Natural killer cell (primary cell): ENCODE results near the gene SULT2A1. TPM values are rescaled to one million over a fixed set of nuclear protein-coding genes. Genes with fewer than 3 reads are reported as not detected.

ENCODE experiments used
- ATAC-seq, 3 donors: fragments of 150-1000 bp in 2 of 3; fragments of 200-7000 bp in 1 of 3; cut with Tn5 transposase; 1 replicate in 1 of 3; 2 replicates in 2 of 3; pipeline ENCODE4 v1.10.0; 2021; ENCODE audit warnings: mild to moderate bottlenecking in 2 of 3, moderate library complexity in 2 of 3
- DNase-seq, 2 donors: peaks; one replicate each; pipeline versions ENCODE4 v3.0.0 to v3.0.0-alpha.2; 2013 to 2021; ENCODE audit warnings: mixed read lengths in 1 of 2
- H3K27ac ChIP-seq: one replicate; pipeline ENCODE4 v1.5.1; 2013; ENCODE audit warnings: mild to moderate bottlenecking, low read length
- H3K27me3 ChIP-seq: one replicate; pipeline ENCODE4 v1.6.1; 2013; ENCODE audit warnings: low read length; ENCODE audit not compliant: control insufficient read depth, insufficient read depth
- H3K36me3 ChIP-seq: one replicate; pipeline ENCODE4 v1.6.1; 2013; ENCODE audit warnings: low read length; ENCODE audit not compliant: control insufficient read depth, insufficient read depth
- H3K4me1 ChIP-seq: one replicate; pipeline ENCODE4 v1.6.1; 2013; ENCODE audit warnings: low read length; ENCODE audit not compliant: control insufficient read depth, insufficient read depth
- H3K4me3 ChIP-seq: one replicate; pipeline ENCODE4 v1.5.1; 2013; ENCODE audit warnings: low read length
- H3K9me3 ChIP-seq: one replicate; pipeline ENCODE4 v1.6.1; 2013; ENCODE audit warnings: low read length; ENCODE audit not compliant: control insufficient read depth, insufficient read depth
- H3K27ac Mint-ChIP-seq, 2 donors: one replicate each; pipeline ENCODE4 v1.8.0; 2022; ENCODE audit warnings: mild to moderate bottlenecking in 2 of 2, mixed read lengths in 2 of 2, moderate library complexity in 1 of 2
- H3K27me3 Mint-ChIP-seq, 2 donors: one replicate each; pipeline ENCODE4 v1.8.0; 2022; ENCODE audit warnings: low read depth in 2 of 2, mixed read lengths in 2 of 2
- H3K36me3 Mint-ChIP-seq: one replicate; pipeline ENCODE4 v1.8.0; 2022; ENCODE audit warnings: mixed read lengths
- H3K4me1 Mint-ChIP-seq, 2 donors: one replicate each; pipeline ENCODE4 v1.8.0; 2022; ENCODE audit warnings: mixed read lengths in 2 of 2
- H3K4me3 Mint-ChIP-seq: one replicate; pipeline ENCODE4 v1.8.0; 2022; ENCODE audit warnings: mild to moderate bottlenecking, moderate library complexity, mixed read lengths
- H3K9me3 Mint-ChIP-seq, 2 donors: one replicate each; pipeline ENCODE4 v1.8.0; 2022; ENCODE audit warnings: mixed read lengths in 2 of 2
- WGBS: methylation state at CpG from one replicate; pipeline ENCODE4 v1.1.7; 2013; ENCODE audit warnings: missing lambda C conversion rate; ENCODE audit not compliant: insufficient coverage; 5-methylcytosine and 5-hydroxymethylcytosine counted together
- intact Hi-C: fragments of 100-400 bp; cut with micrococcal nuclease; formaldehyde crosslinking; loops from one replicate; pipeline ENCODE4 v1.14.2; 2022
- total RNA-seq, 4 donors: library from RNA; stranded (reverse); fragments of 120-200 nt in 1 of 4; gene quantifications; one replicate each; pipeline versions ENCODE4 v1.2.3 to v1.2.4, GENCODE V29; 2013 to 2022
- TF ChIP-seq, protein P1 (sequence below): fragments of 200-600 bp; IDR thresholded peaks from one replicate; pipeline ENCODE4 v1.8.0; 2022; ENCODE audit warnings: antibody characterized with exemption

SULT2A1 gene
- total RNA-seq, 3 donors from 2014 or later (not counting 1 experiment from before 2014, with no cell fraction given), result not detected

DNA sequence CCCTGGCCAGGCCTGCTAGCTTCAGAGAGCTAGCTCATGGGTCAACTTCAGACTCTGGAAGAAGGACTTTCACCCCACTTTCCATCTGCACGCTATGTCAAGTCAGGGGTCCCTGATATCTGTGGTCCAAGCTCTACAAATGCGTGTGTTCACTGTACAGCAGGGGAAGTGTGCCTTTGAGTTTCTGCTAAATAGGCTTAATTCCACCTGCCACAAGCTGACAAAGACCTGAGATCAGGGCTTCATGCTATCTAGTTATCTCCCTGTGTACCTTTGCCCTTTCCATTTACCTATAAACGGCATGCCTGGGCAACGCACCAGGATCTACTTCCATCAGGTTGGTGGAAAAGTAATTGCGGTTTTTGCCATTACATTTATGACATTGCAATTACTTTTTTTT lies 10.7 kb upstream of the SULT2A1 start:
- peaks cover 3 to 7% of the 10 kb centered on the region in 2 donors for H3K27me3 Mint-ChIP-seq
- no peaks in the 10 kb centered on the region for H3K36me3 ChIP-seq
- TF ChIP-seq, protein P1, sequence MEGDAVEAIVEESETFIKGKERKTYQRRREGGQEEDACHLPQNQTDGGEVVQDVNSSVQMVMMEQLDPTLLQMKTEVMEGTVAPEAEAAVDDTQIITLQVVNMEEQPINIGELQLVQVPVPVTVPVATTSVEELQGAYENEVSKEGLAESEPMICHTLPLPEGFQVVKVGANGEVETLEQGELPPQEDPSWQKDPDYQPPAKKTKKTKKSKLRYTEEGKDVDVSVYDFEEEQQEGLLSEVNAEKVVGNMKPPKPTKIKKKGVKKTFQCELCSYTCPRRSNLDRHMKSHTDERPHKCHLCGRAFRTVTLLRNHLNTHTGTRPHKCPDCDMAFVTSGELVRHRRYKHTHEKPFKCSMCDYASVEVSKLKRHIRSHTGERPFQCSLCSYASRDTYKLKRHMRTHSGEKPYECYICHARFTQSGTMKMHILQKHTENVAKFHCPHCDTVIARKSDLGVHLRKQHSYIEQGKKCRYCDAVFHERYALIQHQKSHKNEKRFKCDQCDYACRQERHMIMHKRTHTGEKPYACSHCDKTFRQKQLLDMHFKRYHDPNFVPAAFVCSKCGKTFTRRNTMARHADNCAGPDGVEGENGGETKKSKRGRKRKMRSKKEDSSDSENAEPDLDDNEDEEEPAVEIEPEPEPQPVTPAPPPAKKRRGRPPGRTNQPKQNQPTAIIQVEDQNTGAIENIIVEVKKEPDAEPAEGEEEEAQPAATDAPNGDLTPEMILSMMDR, result no peak
- H3K27me3 ChIP-seq, result no peaks in the 10 kb centered on the region
- H3K27ac ChIP-seq, result no peak overlapping the region
- H3K4me3 Mint-ChIP-seq, result no peak overlapping the region
- H3K9me3 Mint-ChIP-seq, result no peaks in the 10 kb centered on the region
- 89% methylated on average over 5 of the region's 5 CpGs for WGBS
- no peak overlapping the region for H3K4me3 ChIP-seq
- ATAC-seq (no peak), DNase-seq (no peak)
- intact Hi-C loops, result no loop called here
- no peaks in the 10 kb centered on the region for H3K4me1 Mint-ChIP-seq
- no peaks in the 10 kb centered on the region for H3K4me1 ChIP-seq
- no peaks in the 10 kb centered on the region for H3K36me3 Mint-ChIP-seq
- no peak overlapping the region for H3K27ac Mint-ChIP-seq
- no peaks in the 10 kb centered on the region for H3K9me3 ChIP-seq

DNA sequence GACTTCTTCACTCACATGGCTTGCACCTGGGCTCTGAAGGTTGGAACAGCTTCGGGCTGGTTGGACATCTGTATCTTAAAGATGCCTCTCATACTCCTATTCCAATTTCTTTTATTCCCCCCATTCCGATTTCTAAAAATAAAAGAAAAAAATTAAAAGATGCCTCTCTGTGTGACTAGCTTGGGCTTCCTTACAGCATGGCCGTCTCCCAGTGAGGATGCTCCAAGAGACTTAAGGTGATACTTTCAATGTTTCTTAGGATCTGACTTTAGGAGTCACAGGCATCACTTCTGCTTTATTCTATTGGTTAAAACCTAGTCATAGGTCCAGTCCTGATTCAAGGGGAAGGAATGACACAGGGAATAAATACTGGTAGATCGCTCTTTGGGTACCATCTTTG lies 9.9 kb upstream of the SULT2A1 start:
- WGBS, result 93% methylated on average over 4 of the region's 4 CpGs
- H3K4me3 ChIP-seq, result no peak overlapping the region
- H3K4me1 ChIP-seq, result no peaks in the 10 kb centered on the region
- H3K9me3 ChIP-seq, result no peaks in the 10 kb centered on the region
- Mint-ChIP-seq H3K27me3 (peaks cover 3 to 7% of the 10 kb centered on the region in 2 donors), H3K4me1 (no peaks in the 10 kb centered on the region), H3K9me3 (no peaks in the 10 kb centered on the region), H3K36me3 (no peaks in the 10 kb centered on the region), H3K27ac (no peak overlapping the region), H3K4me3 (no peak overlapping the region)
- H3K27me3 ChIP-seq, result no peaks in the 10 kb centered on the region
- TF ChIP-seq, protein P1, result no peak
- intact Hi-C loops, result no loop called here
- ATAC-seq (no peak), DNase-seq (no peak)
- no peak overlapping the region for H3K27ac ChIP-seq
- no peaks in the 10 kb centered on the region for H3K36me3 ChIP-seq

- Histone ChIP-seq H3K27me3 (no peaks in the 10 kb centered on the region), H3K27ac (no peak overlapping the region), H3K9me3 (no peaks in the 10 kb centered on the region), H3K4me1 (no peaks in the 10 kb centered on the region), H3K36me3 (no peaks in the 10 kb centered on the region), H3K4me3 (no peak overlapping the region)
- no peaks in the 10 kb centered on the region for H3K9me3 Mint-ChIP-seq
- intact Hi-C loops, result no loop called here
- no peaks in the 10 kb centered on the region for H3K4me1 Mint-ChIP-seq
- no peak for ATAC-seq
- 94% methylated on average over 4 of the region's 5 CpGs for WGBS
- TF ChIP-seq, protein P1, result no peak
- H3K27me3 Mint-ChIP-seq, result peaks cover 3 to 7% of the 10 kb centered on the region in 2 donors
- no peak overlapping the region for H3K27ac Mint-ChIP-seq
- no peaks in the 10 kb centered on the region for H3K36me3 Mint-ChIP-seq
- no peak overlapping the region for H3K4me3 Mint-ChIP-seq
- DNase-seq, result no peak
Observed at GRCh38 chr19:47895165-47895782, 9.2 kb upstream of the SULT2A1 start.
